ENCODE measurements around the gene COL28A1. TPM values are rescaled to one million over a fixed set of nuclear protein-coding genes. Genes with fewer than 3 reads are reported as not detected.

The COL28A1 gene
- total RNA-seq, 1 donor from 2014 or later: not detected

DNA sequence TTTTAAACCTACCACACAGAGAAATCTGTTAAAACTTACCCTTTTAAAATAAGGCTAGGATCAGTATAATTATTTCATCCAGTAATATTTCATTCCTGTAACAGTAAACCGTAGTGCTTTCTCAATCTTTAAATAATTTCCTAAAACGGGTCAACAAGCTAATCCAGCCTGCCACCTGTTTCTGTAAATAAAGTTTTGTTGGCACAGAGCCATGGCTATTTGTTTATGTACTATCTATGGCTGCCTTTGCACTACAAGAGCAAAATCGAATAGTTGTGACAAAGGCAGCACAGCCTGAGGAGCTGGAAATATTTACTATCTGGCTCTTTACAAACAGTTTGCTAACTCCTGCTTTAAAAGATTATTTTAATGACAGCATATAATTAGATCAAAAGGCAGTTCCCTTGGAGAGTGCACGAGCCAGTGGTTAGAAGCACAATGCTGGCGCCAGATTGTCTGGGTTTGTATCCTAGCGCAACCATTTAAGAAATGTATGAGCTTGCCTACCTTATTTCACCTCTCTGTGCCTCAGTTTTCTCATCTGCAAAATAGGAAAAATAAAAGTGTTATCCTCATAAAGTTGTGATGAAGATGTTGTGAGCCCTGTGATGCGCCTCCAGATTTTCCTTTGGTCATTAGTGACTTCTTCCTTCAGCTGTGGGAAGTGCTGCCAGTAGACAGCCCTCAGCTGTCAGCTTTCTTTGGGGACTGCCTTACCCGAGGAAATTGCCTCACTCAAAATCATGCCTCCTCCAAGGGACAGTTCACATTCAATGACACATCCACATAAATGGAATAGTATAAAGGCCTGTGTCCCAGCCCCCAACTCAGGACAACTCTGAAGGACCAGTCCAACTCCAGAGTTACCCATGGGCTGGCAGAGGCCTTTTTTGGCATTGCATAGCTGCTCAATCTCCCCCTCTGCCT is 19.2 kb upstream of the COL28A1 start:
- H3K4me1 Mint-ChIP-seq (ENCODE audit: low read depth): no peaks in the 10 kb centered on the region
- H3K27me3 Mint-ChIP-seq (ENCODE audit: insufficient read depth): peaks cover 23% of the 10 kb centered on the region
- H3K27ac Mint-ChIP-seq: no peak overlapping the region
- peaks cover 25% of the 10 kb centered on the region for H3K9me3 Mint-ChIP-seq
- DNase-seq (ENCODE audit: low spot score): no peak
- intact Hi-C loops (cut with micrococcal nuclease): no loop called here
- H3K36me3 Mint-ChIP-seq (ENCODE audit: low read depth): peaks cover 1% of the 10 kb centered on the region
- no peak overlapping the region for H3K4me3 Mint-ChIP-seq

GRCh38 chr7:7554021-7554432 is 18.4 kb upstream of the COL28A1 start:
- Mint-ChIP-seq H3K27me3 (ENCODE audit: insufficient read depth) (peaks cover 19% of the 10 kb centered on the region), H3K36me3 (ENCODE audit: low read depth) (peaks cover 1% of the 10 kb centered on the region), H3K4me3 (no peak overlapping the region), H3K27ac (no peak overlapping the region), H3K9me3 (peaks cover 17% of the 10 kb centered on the region), H3K4me1 (ENCODE audit: low read depth) (no peaks in the 10 kb centered on the region)
- intact Hi-C loops (cut with micrococcal nuclease): no loop called here
- DNase-seq (ENCODE audit: low spot score): no peak

DNA sequence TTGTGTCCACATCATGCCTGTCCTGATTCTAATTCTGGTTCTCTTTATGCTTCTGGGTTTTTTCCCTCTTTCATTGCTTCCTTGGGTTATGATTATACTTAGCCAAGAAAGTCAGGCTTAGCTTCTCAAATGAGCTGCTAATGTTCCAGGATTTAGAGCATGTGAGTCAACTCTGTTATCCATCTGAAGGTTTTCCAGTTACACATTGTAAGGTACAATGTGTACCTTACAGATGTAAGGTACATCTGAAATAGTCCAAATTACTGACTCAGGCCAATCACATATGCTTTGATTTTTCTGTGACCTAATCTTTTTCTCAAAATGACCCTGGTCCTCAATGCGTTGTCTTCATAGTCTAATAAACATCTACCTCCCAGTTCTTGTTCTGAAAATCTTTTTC is 17.7 kb upstream of the COL28A1 start:
- Mint-ChIP-seq H3K9me3 (peaks cover 11% of the 10 kb centered on the region), H3K36me3 (ENCODE audit: low read depth) (no peaks in the 10 kb centered on the region), H3K27me3 (ENCODE audit: insufficient read depth) (peaks cover 17% of the 10 kb centered on the region), H3K4me3 (no peak overlapping the region), H3K4me1 (ENCODE audit: low read depth) (no peaks in the 10 kb centered on the region), H3K27ac (no peak overlapping the region)
- intact Hi-C loops (cut with micrococcal nuclease): no loop called here
- DNase-seq (ENCODE audit: low spot score): no peak

DNA sequence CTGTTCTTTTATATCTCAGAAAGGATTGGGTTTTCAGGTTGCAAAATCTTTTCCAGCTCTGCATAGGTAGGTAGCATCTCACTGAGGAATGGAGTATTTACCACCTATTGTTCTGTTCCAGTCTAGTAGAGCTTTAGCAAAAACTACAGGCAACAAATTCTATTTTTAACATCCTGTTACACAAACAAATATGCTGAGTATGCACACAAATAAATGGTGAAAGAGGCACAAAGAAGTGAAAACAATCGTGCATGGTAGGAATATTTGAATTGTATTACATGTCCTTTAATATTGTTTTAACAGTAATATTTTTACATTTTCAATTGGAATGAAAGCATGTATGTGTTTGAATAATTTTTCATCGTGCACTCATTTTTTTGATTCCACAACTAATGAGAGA is 16.5 kb upstream of the COL28A1 start:
- Mint-ChIP-seq H3K9me3 (no peaks in the 10 kb centered on the region), H3K27me3 (ENCODE audit: insufficient read depth) (peaks cover 16% of the 10 kb centered on the region), H3K4me3 (no peak overlapping the region), H3K27ac (no peak overlapping the region), H3K4me1 (ENCODE audit: low read depth) (no peaks in the 10 kb centered on the region), H3K36me3 (ENCODE audit: low read depth) (no peaks in the 10 kb centered on the region)
- DNase-seq (ENCODE audit: low spot score): no peak
- intact Hi-C loops (cut with micrococcal nuclease): no loop called here

GRCh38 chr7:7550663-7551062 is 15.0 kb upstream of the COL28A1 start:
- Mint-ChIP-seq H3K36me3 (ENCODE audit: low read depth) (no peaks in the 10 kb centered on the region), H3K27ac (no peak overlapping the region), H3K4me1 (ENCODE audit: low read depth) (no peaks in the 10 kb centered on the region), H3K4me3 (no peak overlapping the region), H3K9me3 (no peaks in the 10 kb centered on the region), H3K27me3 (ENCODE audit: insufficient read depth) (peaks cover 17% of the 10 kb centered on the region)
- intact Hi-C loops (cut with micrococcal nuclease): no loop called here
- no peak for DNase-seq (ENCODE audit: low spot score)

- intact Hi-C loops (cut with micrococcal nuclease): no loop called here
- no peaks in the 10 kb centered on the region for H3K36me3 Mint-ChIP-seq (ENCODE audit: low read depth)
- H3K27ac Mint-ChIP-seq: no peak overlapping the region
- H3K9me3 Mint-ChIP-seq: no peaks in the 10 kb centered on the region
- no peak for DNase-seq (ENCODE audit: low spot score)
- no peak overlapping the region for H3K4me3 Mint-ChIP-seq
- no peaks in the 10 kb centered on the region for H3K4me1 Mint-ChIP-seq (ENCODE audit: low read depth)
- H3K27me3 Mint-ChIP-seq (ENCODE audit: insufficient read depth): peaks cover 15% of the 10 kb centered on the region
These were observed 12.7 kb upstream of the COL28A1 start for GRCh38 chr7:7548407-7548806.

DNA sequence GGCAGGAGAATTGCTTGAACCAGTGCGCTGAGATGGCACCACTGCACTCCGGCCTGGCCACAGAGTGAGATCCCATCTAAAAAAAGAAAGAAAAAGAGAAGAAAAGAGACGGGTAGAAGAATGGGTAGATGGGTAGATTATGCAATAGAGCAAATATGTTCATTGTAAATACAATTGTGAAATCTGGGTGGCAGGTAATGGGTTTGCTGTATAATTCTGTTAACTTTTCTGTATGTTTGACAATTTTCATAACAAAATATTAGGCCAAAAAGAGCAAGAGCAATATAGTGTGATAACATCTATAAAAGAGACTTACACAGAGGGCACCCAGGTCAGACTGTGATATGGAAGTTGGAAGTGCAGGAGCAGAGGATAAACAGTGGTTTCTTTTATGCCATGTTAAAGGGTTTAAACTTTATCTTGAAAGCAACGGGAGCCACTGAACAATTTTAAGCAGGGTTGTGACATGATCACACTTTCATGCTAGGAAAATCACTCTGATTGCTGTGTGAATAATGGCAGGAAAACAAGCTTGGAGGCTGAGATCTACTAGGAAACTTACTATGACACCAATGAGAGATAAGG is 6.7 kb upstream of the COL28A1 start:
- no peaks in the 10 kb centered on the region for H3K9me3 Mint-ChIP-seq
- H3K27me3 Mint-ChIP-seq (ENCODE audit: insufficient read depth): peaks cover 8% of the 10 kb centered on the region
- H3K4me3 Mint-ChIP-seq: no peak overlapping the region
- DNase-seq (ENCODE audit: low spot score): no peak
- H3K27ac Mint-ChIP-seq: no peak overlapping the region
- no peaks in the 10 kb centered on the region for H3K4me1 Mint-ChIP-seq (ENCODE audit: low read depth)
- H3K36me3 Mint-ChIP-seq (ENCODE audit: low read depth): no peaks in the 10 kb centered on the region
- intact Hi-C loops (cut with micrococcal nuclease): loop anchor here (5.0 kb wide), 3 partner anchors 120 to 755 kb away; no protein-coding TSS in a partner anchor

- no peak for DNase-seq (ENCODE audit: low spot score)
- no peaks in the 10 kb centered on the region for H3K9me3 Mint-ChIP-seq
- no peak overlapping the region for H3K4me3 Mint-ChIP-seq
- no peaks in the 10 kb centered on the region for H3K36me3 Mint-ChIP-seq (ENCODE audit: low read depth)
- H3K27ac Mint-ChIP-seq: no peak overlapping the region
- peaks cover 8% of the 10 kb centered on the region for H3K27me3 Mint-ChIP-seq (ENCODE audit: insufficient read depth)
- no peaks in the 10 kb centered on the region for H3K4me1 Mint-ChIP-seq (ENCODE audit: low read depth)
- intact Hi-C loops (cut with micrococcal nuclease): loop anchor here (1.0 to 5.0 kb wide), 7 partner anchors 117 to 758 kb away; no protein-coding TSS in a partner anchor
These were observed 4.0 kb upstream of the COL28A1 start for GRCh38 chr7:7539711-7540110.

DNA sequence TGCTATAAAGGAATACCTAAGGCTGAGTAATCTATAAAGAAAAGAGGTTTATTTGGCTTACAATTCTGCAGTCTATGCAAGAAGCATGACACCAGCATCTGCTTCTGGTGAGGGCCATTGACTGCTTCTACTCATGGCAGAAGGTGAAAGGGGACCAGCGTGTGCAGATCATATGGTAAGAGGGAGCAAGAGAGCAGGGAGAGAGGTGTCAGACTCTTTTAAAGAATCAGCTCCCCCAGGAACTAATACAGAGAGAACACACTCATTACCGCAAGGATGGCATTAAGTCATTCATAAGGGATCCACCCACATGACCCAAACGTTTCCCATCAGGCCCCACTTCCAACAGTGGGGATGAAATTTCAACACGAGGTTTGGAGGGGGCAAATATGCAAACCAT is 3.5 kb upstream of the COL28A1 start:
- Mint-ChIP-seq H3K27me3 (ENCODE audit: insufficient read depth) (peaks cover 8% of the 10 kb centered on the region), H3K4me1 (ENCODE audit: low read depth) (no peaks in the 10 kb centered on the region), H3K4me3 (no peak overlapping the region), H3K36me3 (ENCODE audit: low read depth) (no peaks in the 10 kb centered on the region), H3K9me3 (no peaks in the 10 kb centered on the region), H3K27ac (no peak overlapping the region)
- no peak for DNase-seq (ENCODE audit: low spot score)
- intact Hi-C loops (cut with micrococcal nuclease): no loop called here

DNA sequence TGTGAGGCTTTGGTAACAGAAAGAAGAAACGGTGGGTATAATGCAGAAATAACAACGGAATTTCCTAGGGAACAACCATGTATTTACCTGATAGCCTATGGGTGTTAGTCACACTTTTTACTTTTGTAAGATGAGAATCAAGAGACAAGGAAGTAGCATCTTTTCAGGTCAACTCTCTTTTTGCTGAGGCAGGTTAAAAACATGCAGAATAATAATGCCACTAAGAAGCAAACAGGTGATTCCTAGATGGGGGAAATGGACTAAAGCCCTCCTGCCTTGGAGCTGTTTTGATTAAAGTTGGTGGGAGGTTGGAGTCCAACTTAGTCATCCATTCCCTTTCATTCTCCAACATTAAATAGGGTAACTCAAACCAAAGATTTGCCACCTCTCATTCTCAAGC is 2.0 kb upstream of the COL28A1 start:
- Mint-ChIP-seq H3K4me1 (ENCODE audit: low read depth) (no peaks in the 10 kb centered on the region), H3K27me3 (ENCODE audit: insufficient read depth) (peaks cover 8% of the 10 kb centered on the region), H3K9me3 (no peaks in the 10 kb centered on the region), H3K4me3 (no peak overlapping the region), H3K36me3 (ENCODE audit: low read depth) (no peaks in the 10 kb centered on the region), H3K27ac (no peak overlapping the region)
- no peak for DNase-seq (ENCODE audit: low spot score)
- intact Hi-C loops (cut with micrococcal nuclease): no loop called here

GRCh38 chr7:7536396-7537019 is 835 bp upstream of the COL28A1 start:
- Mint-ChIP-seq H3K27ac (no peak overlapping the region), H3K9me3 (no peaks in the 10 kb centered on the region), H3K27me3 (ENCODE audit: insufficient read depth) (peaks cover 8% of the 10 kb centered on the region), H3K4me1 (ENCODE audit: low read depth) (no peaks in the 10 kb centered on the region), H3K4me3 (no peak overlapping the region), H3K36me3 (ENCODE audit: low read depth) (no peaks in the 10 kb centered on the region)
- intact Hi-C loops (cut with micrococcal nuclease): no loop called here
- DNase-seq (ENCODE audit: low spot score): no peak

DNA sequence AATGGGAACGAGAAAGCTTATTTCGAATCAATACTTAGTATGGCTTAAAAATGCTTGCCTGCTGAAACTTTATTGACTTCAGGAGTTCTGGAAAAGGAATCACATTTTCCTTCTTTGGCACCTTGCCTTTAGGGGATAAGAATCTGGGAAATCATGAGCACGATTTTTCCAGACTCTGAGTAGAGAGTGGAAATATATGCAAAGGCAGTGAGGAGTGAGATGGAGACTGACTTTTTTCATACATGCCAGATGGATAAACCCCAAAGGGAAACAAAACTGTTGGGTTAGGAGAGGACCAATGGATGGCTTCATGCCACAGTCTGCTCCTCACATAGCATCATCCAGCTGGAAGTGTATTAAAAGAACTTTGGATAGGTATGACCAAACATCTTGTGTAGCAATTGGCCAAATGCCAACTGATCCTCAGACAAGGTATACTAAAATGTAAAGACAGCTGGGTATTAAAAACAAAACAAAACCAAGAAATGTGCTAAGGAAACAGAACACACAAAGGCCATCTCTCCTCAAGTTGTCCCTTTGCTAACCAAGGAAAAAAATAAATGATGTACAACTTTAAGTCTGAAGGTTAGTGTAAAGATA is 1.7 kb downstream of the COL28A1 start:
- no peak overlapping the region for H3K4me3 Mint-ChIP-seq
- H3K4me1 Mint-ChIP-seq (ENCODE audit: low read depth): no peaks in the 10 kb centered on the region
- no peak overlapping the region for H3K27ac Mint-ChIP-seq
- no peaks in the 10 kb centered on the region for H3K9me3 Mint-ChIP-seq
- intact Hi-C loops (cut with micrococcal nuclease): no loop called here
- H3K36me3 Mint-ChIP-seq (ENCODE audit: low read depth): no peaks in the 10 kb centered on the region
- peaks cover 10% of the 10 kb centered on the region for H3K27me3 Mint-ChIP-seq (ENCODE audit: insufficient read depth)
- no peak for DNase-seq (ENCODE audit: low spot score)

GRCh38 chr7:7529328-7529727 is 6.3 kb downstream of the COL28A1 start:
- DNase-seq (ENCODE audit: low spot score): no peak
- H3K9me3 Mint-ChIP-seq: no peaks in the 10 kb centered on the region
- intact Hi-C loops (cut with micrococcal nuclease): no loop called here

More at GRCh38 chr7:7529328-7529727, 6.3 kb downstream of the COL28A1 start:
- no peak overlapping the region for H3K4me3 Mint-ChIP-seq
- no peaks in the 10 kb centered on the region for H3K36me3 Mint-ChIP-seq (ENCODE audit: low read depth)
- no peaks in the 10 kb centered on the region for H3K4me1 Mint-ChIP-seq (ENCODE audit: low read depth)
- no peak overlapping the region for H3K27ac Mint-ChIP-seq
- H3K27me3 Mint-ChIP-seq (ENCODE audit: insufficient read depth): peaks cover 10% of the 10 kb centered on the region
